DOHH2 (cell line): ENCODE measurements around the gene UBE4A.

Experiments used
- EZH2phosphoT487 ChIP-seq: fragments of 200-600 bp; sonication (generic); IDR thresholded peaks from 2 replicates; pipeline ENCODE4 v1.6.1; 2017; ENCODE audit warnings: borderline replicate concordance, mild to moderate bottlenecking, antibody characterized with exemption, low read length, moderate library complexity, mixed read lengths
- TF ChIP-seq, protein P1 (sequence below): fragments of 200-600 bp; sonication (generic); IDR thresholded peaks from one replicate; pipeline ENCODE4 v1.5.1; 2014; ENCODE audit warnings: antibody characterized with exemption, mild to moderate bottlenecking, low read depth, low read length; ENCODE audit not compliant: poor library complexity, severe bottlenecking

DNA sequence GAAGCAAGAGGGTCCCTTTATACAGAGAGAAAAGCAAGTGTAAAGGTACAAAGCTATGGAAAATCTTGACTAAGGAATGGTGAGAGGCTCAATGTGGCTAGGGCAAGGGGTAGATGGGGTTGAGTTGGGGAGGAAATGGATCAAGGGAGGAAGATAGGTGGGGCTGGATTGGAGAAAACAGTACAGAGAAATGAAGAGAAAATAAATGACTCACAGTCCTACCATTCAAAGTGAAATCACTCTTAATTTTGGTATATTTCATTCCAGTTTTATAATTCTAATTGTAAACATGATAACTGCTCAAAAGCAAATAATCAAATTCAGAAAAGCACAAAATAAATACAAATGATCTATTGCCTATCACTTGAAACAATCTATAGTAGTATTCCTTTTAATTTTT is 16.6 kb downstream of the UBE4A start:
- TF ChIP-seq, protein P1, sequence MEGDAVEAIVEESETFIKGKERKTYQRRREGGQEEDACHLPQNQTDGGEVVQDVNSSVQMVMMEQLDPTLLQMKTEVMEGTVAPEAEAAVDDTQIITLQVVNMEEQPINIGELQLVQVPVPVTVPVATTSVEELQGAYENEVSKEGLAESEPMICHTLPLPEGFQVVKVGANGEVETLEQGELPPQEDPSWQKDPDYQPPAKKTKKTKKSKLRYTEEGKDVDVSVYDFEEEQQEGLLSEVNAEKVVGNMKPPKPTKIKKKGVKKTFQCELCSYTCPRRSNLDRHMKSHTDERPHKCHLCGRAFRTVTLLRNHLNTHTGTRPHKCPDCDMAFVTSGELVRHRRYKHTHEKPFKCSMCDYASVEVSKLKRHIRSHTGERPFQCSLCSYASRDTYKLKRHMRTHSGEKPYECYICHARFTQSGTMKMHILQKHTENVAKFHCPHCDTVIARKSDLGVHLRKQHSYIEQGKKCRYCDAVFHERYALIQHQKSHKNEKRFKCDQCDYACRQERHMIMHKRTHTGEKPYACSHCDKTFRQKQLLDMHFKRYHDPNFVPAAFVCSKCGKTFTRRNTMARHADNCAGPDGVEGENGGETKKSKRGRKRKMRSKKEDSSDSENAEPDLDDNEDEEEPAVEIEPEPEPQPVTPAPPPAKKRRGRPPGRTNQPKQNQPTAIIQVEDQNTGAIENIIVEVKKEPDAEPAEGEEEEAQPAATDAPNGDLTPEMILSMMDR: no peak
- TF ChIP-seq EZH2phosphoT487: no peak
